GM12865 (cell line): ENCODE data around the gene EDARADD.

Experiments used
- DNase-seq: peaks from one replicate; pipeline ENCODE4 v3.0.0; 2010; ENCODE audit warnings: low read depth
- H3K4me3 ChIP-seq: 2 replicates; pipeline ENCODE4 v1.5.1; 2011; ENCODE audit warnings: mild to moderate bottlenecking, low read depth, low read length, control low read depth
- CTCF ChIP-seq: IDR thresholded peaks from 2 replicates; pipeline ENCODE4 v1.5.1; 2011; ENCODE audit warnings: low read length, control low read depth, low read depth, inconsistent platforms; ENCODE audit not compliant: insufficient read depth; ENCODE audit errors: missing control alignments

EDARADD gene

GRCh38 chr1:236429715-236430274, 35.7 kb downstream of the EDARADD start:
- DNase-seq, result no peak
- no peak overlapping the region for H3K4me3 ChIP-seq
- no peak for TF ChIP-seq CTCF

- no peak overlapping the region for H3K4me3 ChIP-seq
- DNase-seq, result no peak
- TF ChIP-seq CTCF, result no peak
Measured at GRCh38 chr1:236433819-236434315, 39.8 kb downstream of the EDARADD start.

GRCh38 chr1:236438614-236439013, 44.5 kb downstream of the EDARADD start:
- H3K4me3 ChIP-seq, result no peak overlapping the region
- no peak for TF ChIP-seq CTCF
- DNase-seq, result no peak

DNA sequence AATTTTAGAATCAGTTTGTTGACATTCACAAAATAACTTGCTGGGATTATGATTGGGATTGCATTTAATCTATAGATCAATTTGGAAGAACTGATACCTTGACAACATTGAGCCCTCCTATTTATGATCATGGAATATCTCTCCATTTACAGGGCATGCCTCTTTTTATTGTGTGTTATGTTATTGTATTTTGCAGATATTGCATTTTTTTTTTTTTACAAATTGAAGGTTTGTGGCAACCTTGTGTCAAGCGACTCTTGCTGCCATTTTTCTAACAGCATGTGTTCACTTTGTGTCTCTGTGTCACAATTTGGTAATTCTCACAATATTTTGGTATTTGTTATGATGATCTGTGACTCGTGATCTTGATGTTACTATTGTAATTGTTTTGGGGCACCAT, 46.3 kb downstream of the EDARADD start:
- TF ChIP-seq CTCF, result no peak
- no peak for DNase-seq
- H3K4me3 ChIP-seq, result no peak overlapping the region

GRCh38 chr1:236450779-236451178, 56.7 kb downstream of the EDARADD start:
- DNase-seq, result no peak
- H3K4me3 ChIP-seq, result no peak overlapping the region
- no peak for TF ChIP-seq CTCF

- DNase-seq, result peak; percentile 45
- no peak overlapping the region for H3K4me3 ChIP-seq
- TF ChIP-seq CTCF, result peak; percentile 59
Measured at GRCh38 chr1:236451796-236452373, 57.8 kb downstream of the EDARADD start.

- DNase-seq, result no peak
- no peak for TF ChIP-seq CTCF
- no peak overlapping the region for H3K4me3 ChIP-seq
Measured at GRCh38 chr1:236455243-236455642, 61.2 kb downstream of the EDARADD start.
